Posterior cingulate gyrus (tissue), 11 donors: ENCODE results near the gene PLXNA2.

Experiments
- DNase-seq, 10 donors: peaks; one replicate each; pipeline versions ENCODE4 v3.0.0 to v3.0.0-alpha.2; 2020 to 2021; ENCODE audit warnings: mixed read lengths in 3 of 10
- intact Hi-C: fragments of 100-400 bp; cut with DNase I; formaldehyde crosslinking; loops from one replicate; pipeline ENCODE4 v1.15.1; 2023

Gene PLXNA2

DNA sequence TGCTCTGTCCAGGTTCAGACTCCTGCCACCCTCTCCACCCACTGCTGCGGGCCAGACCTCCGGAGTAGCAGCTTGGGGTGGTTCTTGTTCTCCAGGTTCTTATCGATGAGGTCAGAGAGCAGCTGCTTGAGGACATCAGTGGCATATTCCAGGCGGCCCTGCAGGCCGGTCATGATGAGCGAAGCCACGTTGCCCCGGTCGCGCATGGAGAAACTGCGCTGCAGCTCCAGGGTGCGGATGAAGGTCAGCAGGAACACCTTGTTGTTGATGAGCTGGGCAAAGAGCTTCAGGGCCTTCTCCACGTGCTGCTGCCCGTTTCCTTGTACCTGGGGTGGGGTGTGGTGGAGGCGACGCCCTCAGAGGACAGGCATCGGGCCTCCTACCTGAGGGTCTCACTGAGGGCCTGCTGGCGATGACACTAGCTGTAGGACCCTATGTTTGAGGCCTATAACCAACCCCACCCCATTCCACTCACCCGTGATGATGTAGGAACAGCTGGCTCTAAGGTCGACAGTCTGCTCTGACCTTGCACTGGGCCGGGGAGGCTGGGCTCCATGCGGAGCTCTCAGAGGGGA is 202.1 kb downstream of the PLXNA2 start:
- DNase-seq, result peak in 2 of 10 donors; percentile 57 to 61
- intact Hi-C loops, result no loop called here

DNA sequence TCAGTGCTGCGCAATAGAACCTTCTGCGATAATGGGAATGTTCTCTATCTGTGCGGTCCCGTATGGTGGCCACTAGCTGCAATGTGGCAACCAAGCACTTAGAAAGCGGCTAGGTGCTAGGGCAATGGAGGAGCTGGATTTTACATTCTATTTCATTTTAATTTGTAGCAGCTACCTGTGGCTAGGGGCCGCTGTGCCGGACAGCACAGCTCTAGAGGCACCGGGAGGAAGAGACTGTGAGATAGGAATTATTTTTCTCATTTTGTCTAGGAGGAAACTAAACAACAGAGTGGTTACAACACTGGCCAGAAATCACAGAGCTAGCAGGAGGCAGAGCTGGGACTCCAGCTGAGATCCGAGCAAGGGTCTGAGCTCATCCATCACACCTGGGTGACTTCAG is 202.7 kb downstream of the PLXNA2 start:
- intact Hi-C loops, result no loop called here

DNA sequence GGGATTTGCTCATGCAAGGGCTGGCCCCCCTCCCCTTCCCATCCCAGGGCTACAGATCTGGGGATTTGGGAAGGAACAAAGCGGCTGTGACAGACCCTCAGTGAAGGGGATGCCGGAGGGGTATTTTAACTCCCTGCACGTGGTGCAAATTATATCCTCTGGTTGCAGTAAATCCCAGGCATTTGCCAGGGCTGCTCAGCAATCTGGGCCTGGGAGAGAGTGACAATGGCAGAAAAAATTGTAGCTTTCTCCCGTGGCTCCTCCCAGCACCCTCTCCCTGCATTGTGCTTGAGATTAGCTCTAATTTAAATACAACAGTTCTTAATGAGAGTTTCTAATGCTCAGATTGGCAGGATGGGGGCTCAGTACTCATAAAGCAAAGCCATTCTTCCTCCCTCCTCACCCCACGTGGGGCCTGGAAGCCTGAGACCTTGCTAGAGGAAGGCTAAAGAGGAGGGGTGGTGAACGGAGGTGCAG is 203.3 kb downstream of the PLXNA2 start:
- intact Hi-C loops, result no loop called here
- DNase-seq, result peak in 1 of 10 donors; percentile 34

More for the DNA sequence above, 202.7 kb downstream of the PLXNA2 start:
- no peak for DNase-seq

DNA sequence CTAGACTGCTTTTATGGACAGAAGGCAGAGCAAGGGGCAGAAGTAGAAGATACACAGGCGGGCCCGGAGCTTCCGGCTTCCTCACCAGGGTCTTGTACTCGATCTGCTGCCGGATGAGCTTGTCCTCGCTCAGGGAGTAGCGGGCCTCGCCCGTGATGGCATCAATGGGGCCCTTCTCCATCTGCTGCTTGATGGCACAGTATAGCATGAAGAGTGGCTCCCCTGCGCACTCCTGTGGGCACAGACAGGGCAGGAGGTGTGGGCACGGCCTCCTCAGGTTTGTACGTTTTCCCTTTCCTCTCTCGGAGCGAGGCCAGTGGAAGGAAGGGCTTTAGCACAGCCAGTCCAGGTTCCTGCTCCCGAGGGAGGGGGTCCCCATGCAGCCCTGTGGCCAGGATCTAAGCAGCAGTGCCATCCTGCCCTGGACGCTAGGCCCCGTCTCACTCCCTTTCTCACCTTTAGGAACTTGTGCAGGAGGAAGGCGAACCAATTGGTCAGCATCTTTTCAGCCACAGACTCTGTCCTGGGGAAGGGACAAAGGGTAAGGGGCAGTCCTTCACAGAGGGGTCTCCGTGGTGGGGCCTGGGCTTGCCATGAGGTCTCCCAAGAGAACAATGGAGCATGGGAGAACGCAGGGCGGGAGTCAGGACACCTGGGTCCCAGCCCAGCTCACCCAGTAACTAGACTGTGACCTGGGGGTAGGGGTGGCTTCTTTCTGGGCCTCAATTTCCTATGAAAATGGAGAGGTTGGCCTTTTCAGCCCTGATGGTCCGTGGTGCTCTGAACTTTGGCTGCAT is 204.4 kb downstream of the PLXNA2 start:
- intact Hi-C loops, result no loop called here
- peak in 2 of 10 donors; percentile 48 to 54 for DNase-seq

DNA sequence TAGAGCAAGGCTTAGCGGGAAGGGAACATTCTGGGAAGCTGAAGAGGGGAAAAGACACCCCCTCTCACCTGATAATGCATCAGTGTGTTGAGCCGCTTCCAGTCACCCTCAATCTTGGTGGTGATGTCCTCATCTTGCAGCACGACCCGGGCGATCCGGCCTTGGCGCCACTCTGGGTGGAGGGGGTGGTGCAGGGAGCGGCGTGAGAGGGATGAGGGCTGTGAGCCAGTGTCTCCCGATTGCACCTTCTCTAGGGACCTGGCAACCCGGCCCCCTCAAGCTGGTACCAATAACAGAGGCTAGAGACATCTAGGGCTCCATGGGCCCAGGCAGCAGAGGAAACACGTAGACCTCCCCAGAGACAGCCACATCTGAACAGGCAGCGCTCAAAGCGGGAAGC is 205.9 kb downstream of the PLXNA2 start:
- DNase-seq, result peak in 1 of 10 donors; percentile 61
- intact Hi-C loops, result no loop called here

DNA sequence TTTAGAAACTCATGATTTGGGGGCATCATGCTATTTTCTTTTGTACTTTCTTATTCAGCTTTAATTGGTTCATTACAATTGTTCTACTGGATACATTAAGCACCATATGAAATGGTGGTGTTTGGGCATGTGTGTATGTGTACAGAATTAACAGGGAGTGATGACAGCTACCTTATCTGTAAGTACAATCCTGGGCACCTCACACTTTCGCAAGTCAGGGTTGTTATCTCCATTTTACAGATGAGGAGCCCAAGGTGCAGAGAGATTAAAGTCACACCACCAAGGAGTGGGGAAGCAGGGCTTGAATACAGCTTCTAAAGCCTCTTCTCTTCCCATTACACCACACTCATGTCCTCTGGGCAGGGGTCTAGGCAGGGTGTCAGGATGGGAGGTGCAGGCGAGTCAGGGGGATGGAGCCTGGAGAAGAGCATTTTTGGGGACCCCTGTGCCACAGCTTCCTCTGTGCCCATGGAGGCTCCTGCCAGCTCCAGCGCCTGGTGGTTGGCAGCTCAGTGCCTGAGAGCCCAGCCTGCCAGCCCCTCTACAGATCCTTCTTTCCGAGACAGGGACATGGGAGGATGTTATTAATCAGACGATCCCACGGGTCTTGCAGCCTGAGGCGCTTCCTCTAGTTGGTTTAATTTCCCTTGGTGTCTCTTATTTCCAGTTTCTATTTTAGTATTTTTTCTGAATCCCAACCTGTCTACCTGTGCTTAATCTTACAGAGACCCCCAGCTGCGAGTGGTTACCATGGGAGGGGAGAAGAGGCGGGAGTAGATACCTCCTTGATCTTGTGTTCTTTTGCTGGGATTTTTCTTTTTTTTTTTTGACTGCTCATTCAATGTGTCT is 207.0 kb downstream of the PLXNA2 start:
- DNase-seq, result peak in 1 of 10 donors; percentile 55
- intact Hi-C loops, result no loop called here

DNA sequence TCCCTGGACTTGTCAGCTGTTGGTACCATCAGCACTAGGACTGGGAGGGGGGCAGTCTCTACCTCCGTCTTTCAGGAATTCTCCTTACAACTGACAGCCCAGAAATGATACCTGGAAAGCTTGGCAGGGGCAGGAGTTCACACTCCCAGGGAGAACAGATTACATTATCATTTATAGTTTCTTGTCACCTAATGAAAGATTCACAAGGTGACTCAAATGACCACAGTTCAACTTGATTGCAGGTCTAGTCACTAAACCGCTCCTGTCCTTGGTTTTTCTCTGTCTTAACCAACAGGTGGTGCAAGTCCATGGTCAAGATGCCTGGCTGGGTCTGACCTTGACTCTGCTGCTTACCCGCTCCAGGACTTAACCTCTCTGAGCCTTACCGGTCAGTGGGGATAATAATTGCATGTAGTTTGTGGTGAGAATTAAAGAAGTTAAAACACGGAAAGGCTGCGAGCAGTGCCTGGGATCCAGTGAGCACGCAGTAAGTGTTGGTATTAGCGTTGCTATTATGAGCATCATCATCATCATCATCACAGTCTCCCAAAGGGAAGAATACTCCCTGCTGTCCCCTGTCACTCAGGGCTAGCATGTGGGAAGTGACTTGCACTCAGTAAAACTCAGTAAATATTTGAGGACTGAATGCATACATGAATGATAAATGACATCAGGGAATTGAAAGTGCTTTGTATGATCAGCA is 207.9 kb downstream of the PLXNA2 start:
- intact Hi-C loops, result no loop called here
- no peak for DNase-seq

DNA sequence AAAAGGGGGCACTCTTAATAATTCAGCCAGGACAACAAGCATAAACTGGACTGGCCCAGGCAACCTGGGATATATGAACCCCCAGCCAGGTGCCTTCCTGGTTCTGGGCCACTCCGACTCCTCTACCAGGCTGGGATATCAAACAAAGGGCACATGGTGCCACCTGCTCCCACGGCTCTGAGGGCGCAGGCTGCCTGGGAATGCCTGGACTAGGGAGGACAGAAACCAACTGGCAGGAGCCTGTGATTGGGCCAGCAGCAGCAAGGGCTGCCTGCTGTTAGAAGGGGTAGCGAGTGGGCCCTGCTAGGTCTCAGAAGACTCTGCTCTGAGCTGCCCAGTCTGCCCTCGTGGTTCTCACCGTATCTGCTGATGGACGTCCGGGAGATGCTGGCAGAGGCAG is 210.0 kb downstream of the PLXNA2 start:
- DNase-seq, result peak in 1 of 10 donors; percentile 35
- intact Hi-C loops, result no loop called here

DNA sequence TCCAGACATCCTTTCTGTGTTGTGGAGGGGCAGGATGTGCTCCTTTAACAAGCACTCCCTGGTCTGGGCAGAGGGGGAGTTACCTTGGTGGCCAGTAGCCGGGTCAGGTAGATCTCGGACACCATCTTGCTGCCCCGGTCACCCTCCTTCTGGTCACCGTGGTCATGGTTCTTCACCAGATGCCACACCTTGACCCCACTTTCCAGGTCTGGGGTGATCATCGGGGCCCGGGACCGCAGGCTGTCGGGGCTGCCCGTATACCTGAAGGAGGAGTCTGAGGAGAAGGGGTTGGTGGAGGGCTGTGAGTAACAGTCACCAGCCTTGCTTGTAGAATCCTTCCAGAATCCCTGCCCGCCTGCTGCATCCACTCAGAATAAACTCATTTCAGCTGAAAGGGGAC is 210.9 kb downstream of the PLXNA2 start:
- no peak for DNase-seq
- intact Hi-C loops, result no loop called here

DNA sequence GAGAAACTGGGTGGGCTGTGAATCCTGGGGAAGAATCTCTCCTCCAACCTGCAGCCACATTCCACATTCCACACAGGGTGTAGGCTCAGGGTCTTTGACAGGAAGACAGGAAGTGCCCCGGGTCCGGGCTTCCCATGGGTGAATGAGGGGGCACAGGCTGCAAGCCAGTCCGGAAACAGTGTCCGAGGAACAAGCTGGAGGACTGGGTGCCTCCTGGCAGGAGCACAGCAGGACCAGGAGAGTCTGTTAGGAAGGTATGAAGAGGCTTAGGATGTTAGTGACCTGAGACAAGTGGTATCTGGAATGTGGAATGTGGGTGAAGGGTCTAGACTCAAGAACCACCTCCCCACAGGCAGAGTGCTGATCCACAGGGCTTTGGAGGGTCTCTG is 212.3 kb downstream of the PLXNA2 start:
- intact Hi-C loops, result no loop called here
- DNase-seq, result no peak

DNA sequence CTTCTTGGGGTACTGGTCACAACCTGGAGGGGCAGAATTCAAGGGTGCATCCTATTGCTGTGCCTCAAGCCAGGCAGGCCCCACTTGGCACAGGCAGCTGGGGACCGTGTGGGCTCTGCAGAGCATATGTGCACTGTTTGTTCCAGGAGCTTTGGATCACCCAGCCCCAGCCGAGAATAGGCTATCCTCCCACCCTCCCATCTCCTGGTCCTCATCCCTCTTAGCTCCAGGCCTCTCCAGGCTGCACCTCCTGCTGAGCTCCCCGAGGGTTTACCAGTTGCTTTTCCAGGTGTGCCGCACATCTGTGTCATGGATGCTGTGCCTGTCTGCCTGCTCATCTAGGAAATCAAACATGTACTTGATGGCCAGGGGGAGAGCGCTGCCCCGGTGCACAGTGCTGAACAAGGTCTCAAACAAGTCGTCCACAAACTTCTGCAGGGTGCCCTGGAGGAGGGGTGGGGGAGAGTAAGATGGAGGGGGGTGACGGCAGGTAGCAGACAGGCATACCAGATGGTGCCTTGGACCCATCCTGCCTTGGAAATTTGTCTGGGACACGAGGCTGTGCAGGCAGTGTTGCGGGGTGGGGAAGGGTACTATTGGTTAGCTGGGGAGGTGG is 212.8 kb downstream of the PLXNA2 start:
- intact Hi-C loops, result no loop called here
- DNase-seq, result peak in 6 of 10 donors; percentile 44 to 94 (median 75)

DNA sequence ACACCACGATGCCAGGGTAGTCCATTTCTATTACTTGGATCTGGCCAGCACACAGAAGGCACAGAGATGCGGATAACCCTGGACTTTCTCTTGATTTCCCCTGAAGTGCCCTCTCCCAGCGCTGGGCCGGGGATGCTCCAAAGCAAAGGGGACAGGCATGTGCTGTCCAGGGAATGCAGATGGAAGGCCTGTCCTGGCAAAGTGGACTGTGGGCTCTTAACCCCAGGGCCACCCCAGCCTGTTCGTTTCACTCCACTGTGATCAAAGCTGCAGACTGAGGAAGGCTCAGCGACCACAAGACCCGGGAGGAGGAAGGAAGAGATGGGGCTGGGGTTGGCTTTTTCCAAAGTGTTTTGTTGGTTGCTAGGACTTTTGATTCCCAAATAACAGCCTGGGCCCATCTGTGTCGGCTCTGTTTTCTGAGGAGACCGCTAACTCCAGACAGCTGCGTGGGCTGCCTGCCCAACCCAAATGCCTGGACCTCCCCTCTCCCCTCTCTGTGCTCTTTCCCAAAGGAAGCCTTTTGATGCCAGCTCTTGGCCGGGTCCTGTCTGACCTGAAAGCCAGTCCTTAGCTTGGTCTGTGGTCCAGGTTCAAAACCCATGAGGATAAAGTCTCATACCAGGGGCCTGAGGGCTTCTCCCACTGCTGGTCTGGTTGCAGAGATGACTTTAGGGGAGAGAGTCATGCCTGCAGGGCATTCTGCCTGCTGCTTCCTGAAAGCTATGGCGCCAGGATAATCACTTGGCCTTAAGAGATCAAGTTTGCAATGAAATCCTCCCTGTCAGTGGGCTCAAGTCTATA is 213.7 kb downstream of the PLXNA2 start:
- DNase-seq, result no peak
- intact Hi-C loops, result no loop called here

DNA sequence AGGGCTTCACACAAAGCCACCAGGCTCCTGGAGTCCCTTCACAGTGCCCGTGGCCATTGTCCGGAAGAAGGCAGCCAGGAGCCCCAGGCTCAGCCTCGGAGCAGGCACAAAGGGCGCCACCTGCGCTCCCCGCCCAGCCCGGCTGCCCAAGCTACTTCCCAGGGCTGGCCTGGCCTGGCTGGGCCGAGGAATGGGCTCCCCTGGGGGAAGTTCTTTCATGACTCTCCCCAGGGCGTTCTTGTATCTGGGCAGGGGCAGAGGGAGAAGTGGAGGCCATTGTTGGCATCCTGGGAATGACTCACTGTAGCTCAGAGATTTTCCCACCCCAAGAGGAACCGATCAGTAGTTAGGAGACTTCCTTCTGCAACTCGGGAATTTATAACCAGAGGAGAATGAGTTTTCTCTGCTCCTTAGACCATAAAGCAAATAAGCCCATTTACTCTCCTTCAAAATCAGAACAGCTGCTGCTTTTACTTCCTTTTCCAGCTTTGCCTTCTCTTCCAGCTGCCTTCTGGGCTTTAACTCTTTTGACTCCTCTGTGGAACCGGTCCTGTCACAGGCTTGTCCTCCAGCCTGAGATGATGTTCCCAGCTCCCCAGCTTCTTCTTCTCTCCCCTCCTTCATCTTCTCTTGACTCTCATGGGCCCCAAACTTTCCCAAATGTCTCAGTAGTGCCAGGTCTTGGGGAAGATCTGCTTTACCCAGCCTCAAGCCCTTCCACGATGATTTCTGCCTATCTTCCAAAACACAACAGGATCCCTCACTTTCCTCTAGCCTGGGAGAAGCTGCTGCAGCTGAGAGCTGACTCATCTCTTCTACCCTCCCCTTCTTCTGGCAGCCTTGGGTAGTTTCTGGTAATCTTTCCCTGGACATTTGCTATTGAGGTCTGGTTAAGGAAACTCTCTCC is 214.6 kb downstream of the PLXNA2 start:
- intact Hi-C loops, result loop anchor here (5.0 kb wide), 1 partner anchor 63 kb away; no protein-coding TSS in a partner anchor
- no peak for DNase-seq

DNA sequence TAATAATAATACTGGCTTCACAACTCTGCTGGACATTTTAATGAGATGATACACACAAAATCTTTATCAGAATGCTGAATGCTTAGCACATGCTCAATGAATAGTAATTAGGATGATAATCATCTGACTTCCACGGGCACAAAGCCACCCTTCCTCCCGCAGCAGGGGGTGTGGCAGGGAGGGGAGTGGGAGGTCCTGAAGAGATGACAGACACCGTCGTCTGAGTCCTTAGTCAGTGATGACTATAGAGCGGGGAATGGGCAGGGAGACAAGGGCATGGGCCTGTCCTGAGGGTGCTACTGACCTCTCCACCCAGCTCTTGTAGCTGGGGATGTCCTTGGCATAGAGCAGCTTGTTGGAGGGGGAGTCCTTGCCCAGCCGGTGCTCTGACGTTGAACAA is 215.7 kb downstream of the PLXNA2 start:
- DNase-seq, result no peak
- intact Hi-C loops, result loop anchor here (5.0 kb wide), 1 partner anchor 64 kb away; no protein-coding TSS in a partner anchor

DNA sequence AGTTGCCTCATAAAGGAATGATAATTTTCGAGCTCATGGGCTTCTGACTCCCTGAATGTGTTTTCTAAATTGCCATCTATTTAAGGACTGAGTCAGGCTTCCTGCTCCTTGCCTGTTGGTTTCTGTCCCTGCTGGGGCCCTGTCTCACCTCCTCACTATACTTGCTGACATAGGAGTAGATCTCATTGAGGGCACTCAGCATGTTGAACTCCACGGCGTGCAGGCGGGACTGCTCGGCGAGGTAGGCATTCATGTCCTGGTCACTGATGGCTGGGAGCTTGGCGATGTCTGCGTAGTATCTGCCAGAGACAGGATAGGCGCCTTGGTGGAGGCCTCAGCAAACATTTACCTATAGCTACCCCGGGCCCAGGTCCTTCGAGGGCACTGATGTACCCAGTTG is 216.3 kb downstream of the PLXNA2 start:
- DNase-seq, result no peak
- intact Hi-C loops, result loop anchor here (5.0 kb wide), 1 partner anchor 64 kb away; no protein-coding TSS in a partner anchor

DNA sequence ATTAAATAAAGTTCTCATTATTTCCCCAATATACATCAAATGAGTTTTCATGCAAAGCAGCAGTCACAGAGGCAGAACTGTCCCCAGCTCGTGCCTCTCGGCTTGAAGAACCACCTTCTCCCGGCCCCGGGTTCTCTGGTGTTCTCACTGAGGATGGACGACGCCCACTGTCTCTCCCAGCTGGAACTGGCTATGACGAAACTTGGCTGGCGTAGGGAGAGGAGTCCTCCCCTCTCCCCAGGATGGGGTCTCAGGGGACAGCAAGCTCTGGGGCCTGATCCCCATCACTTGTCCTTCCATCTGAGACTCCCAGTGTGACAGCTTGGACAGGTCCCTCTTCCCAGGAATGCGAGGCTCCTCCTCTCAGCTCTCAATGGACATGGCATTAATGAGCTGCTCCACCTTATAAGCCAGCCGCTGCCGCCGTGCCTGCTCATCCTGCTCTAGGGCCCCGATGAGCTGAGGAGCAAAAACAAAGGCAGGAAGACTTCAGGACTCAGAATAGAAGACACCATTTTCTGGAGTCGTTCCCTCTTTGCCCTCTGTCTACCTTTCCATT is 217.2 kb downstream of the PLXNA2 start:
- intact Hi-C loops, result loop anchor here (5.0 kb wide), 1 partner anchor 65 kb away; no protein-coding TSS in a partner anchor
- no peak for DNase-seq

DNA sequence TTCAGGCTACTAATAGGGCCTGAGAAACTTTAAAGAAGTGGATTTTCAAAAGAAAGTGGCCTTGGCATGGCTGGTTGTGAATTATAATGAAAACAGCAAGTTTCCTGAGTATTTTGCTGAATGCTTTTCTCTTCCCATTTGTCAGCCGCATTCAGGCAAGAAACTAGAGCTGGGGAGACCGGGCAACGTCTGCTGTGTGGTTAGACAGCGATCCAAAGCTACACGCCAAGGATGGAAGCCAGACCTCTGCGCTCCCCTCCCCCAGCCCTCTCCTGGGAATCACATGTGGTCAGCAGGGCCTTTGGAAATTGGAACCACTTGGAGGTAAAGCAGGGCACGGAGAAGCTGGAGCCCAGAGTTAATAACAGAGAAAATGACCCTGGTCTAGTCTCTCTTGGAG is 219.2 kb downstream of the PLXNA2 start:
- peak in 7 of 10 donors; percentile 40 to 90 (median 49) for DNase-seq
- intact Hi-C loops, result loop anchor here (1.0 to 5.0 kb wide), 2 partner anchors 67 to 218 kb away; no protein-coding TSS in a partner anchor

DNA sequence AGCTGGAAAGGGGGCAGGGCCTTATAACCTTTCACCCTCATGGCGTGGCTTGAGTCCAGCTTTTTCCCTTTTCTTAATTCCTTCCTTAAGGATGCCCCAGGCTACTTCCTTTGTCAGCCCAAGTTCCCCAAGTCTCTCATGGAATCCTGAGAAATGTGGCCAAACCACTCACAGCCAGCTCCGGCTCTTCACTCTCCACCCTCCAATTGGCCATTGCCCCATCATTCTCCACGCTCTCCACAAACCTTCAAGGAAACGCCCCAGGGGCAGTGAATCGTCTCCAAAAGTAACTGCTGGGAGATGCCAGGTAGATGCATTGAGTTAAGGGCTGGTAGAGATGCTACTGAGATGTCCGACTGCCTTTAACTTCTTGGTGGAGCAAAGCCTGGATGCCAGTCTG is 219.8 kb downstream of the PLXNA2 start:
- intact Hi-C loops, result no loop called here
- no peak for DNase-seq
